ENCODE results near the gene UNC119.
"Not testable (repeated sequence)": the region's sequence is repeated elsewhere in the genome, so short reads cannot be mapped to it uniquely, and the experiment has no call there.

Gene UNC119

DNA sequence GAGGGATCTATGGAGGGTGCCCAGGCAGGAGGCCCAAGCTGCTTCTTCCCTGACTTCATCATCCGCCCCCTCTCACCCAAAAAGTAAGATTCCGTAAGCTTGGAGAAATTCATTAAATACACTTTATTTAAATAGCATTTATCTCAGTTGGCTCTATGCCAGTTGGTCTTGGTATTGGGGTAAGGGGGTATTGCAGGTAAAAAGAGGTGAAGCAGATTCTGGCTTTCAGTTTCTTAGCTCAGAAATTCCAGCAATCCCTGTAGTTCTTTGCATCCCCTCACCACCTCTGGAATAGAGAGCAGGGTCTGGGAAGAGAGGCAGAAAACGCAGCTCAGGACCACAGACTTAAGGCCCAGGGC, 25.0 kb upstream of the UNC119 start:
- H3K9me3 Mint-ChIP-seq, result no peaks in the 10 kb centered on the region
- peaks cover 44% of the 10 kb centered on the region for H3K4me1 Mint-ChIP-seq
- no peaks in the 10 kb centered on the region for H3K27me3 Mint-ChIP-seq
- no peak for DNase-seq
- H3K36me3 Mint-ChIP-seq, result peaks cover 54% of the 10 kb centered on the region
- no peak overlapping the region for H3K4me3 Mint-ChIP-seq
- peak overlapping the region; percentile 92 for H3K27ac Mint-ChIP-seq
- CTCF ChIA-PET, result interaction anchor here (0.9 to 4.0 kb wide), 3 partner anchors 19 to 28 kb away, joined by 4 to 24 read pairs (median 4); no protein-coding TSS in a partner anchor

DNA sequence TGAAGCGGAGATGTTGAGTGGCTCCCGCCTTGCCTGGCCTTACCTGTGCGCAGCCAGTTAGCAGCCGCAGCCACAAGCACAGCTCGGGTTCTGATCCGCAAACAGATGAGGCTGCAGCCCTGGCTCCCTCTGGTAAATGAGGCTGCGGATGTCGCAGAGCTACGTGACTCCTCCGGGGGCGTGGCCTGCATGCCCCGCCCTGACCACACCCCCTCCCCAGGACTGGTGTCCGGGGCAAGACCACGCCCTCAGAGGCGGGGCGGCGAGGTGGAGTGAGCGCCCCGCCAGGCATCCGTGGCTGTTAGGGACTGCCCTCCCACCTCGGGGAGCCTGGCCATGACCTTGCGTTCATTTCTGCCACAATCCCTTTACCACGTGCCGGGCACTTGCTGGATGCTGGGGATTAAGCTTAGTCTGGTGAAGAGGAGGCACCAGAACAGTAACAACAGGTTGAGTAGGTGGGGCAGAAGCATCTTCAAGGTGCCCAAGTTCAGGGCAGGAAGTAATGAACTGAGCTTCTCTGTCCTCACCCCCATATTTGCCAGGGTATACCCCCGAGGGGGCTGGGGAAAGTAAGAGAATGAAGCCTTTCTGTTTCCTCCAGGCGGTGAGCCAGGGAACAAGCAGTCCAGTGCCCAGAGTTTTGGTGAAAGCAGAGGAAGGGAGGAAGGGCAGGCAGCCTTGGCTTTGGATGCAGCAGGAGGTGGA, 24.5 kb upstream of the UNC119 start, which contains the start of gene ALDOC:
Gene ALDOC, minus strand, starts transcription at position 138 of the 708 bp plus-strand sequence. CDS start 1,363 bp downstream, outside the sequence.
- H3K4me1 Mint-ChIP-seq, result peaks cover 49% of the 10 kb centered on the region
- CTCF ChIA-PET, result interaction anchor here (0.9 to 4.0 kb wide), 4 partner anchors 19 to 36 kb away, joined by 4 to 24 read pairs (median 4); no protein-coding TSS in a partner anchor
- H3K4me3 Mint-ChIP-seq, result peak within 1 kb of the TSS; percentile 85
- H3K27ac Mint-ChIP-seq, result peak within 1 kb of the TSS; percentile 92
- no peaks in the 10 kb centered on the region for H3K27me3 Mint-ChIP-seq
- DNase-seq, result peak; percentile 99
- H3K9me3 Mint-ChIP-seq, result no peaks in the 10 kb centered on the region
- H3K36me3 Mint-ChIP-seq, result peaks cover 54% of the 10 kb centered on the region

DNA sequence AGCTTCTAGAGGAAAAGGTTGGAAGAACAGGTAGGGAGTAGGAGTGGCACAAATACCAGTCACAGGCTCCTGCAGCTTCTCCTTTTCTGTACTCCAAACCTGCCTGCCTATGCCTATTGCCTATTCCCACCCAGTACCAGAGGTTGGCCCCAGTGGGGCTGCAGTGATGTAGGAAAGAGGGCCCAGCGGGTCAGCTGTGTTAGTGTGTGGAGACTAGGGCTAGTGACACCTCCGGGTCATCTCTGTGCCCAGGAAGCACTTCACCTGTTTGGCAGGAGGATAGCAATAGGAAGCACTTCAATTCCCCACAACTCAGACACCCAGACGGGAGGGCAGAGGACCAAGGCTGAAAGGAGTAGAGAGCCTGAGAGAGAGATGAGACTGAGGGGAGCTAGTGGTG, 23.6 kb upstream of the UNC119 start:
- CTCF ChIA-PET, result interaction anchor here (0.8 to 4.0 kb wide), 4 partner anchors 25 to 37 kb away, joined by 3 to 24 read pairs (median 4); no protein-coding TSS in a partner anchor
- Mint-ChIP-seq H3K4me1 (peaks cover 56% of the 10 kb centered on the region), H3K36me3 (peaks cover 54% of the 10 kb centered on the region), H3K27ac (peak overlapping the region; percentile 56), H3K4me3 (peak overlapping the region; percentile 85)
- not testable (repeated sequence) for H3K27me3 Mint-ChIP-seq, DNase-seq, H3K9me3 Mint-ChIP-seq

DNA sequence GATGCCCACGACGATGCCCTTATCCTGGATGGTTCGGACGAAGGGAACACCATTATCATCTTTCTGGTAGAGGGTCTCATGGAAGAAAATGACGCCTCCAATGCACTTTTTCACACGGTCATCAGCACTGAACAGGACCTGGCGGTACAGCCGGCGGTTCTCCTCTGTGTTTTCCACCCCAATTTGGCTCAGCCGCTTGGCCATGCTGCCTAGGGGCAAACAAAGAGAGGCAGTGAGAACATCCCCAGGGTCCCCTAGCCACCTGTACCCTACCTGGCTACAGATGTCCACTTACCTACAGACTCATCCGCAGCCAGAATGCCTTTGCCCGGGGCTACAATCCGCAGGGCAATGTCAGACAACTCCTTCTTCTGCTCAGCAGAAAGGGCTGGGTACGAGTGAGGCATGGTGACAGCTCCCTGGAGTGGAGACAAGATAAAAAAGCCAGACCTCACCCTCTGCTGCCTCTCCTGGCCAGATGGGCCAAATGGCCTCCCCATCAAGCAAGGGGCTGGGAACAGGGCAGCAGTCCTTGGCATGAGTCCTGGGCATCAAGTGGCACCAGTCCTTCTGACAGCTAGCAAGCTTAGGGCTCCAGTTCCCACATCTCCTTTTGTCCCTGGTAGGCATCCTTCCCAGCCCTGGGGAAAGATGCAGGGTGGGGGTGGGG, 22.8 kb upstream of the UNC119 start:
- CTCF ChIA-PET, result interaction anchor here (0.8 to 4.0 kb wide), 5 partner anchors 17 to 38 kb away, joined by 3 to 24 read pairs (median 5); no protein-coding TSS in a partner anchor
- H3K4me3 Mint-ChIP-seq, result peak overlapping the region; percentile 85
- peaks cover 58% of the 10 kb centered on the region for H3K4me1 Mint-ChIP-seq
- H3K36me3 Mint-ChIP-seq, result peaks cover 51% of the 10 kb centered on the region
- H3K27me3 Mint-ChIP-seq, result no peaks in the 10 kb centered on the region
- H3K27ac Mint-ChIP-seq, result no peak overlapping the region
- no peak for DNase-seq
- H3K9me3 Mint-ChIP-seq, result no peaks in the 10 kb centered on the region

DNA sequence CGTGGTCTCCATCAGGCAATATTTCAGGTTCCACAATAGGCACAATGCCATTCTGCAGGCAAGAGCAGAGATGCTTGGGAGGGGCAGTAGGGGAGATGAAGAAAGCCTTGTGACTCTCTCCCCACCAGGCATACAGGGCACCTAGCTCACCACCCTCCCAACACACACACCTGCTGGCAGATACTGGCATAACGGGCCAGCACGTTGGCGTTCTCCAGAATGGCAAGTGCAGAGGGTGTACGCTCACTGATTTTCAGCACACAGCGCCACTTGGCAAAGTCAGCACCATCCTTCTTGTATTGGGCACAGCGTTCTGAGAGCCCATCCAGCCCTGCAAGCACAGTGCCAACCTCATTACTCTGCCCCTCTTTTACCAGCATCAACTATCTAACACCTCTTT, 22.1 kb upstream of the UNC119 start:
- CTCF ChIA-PET, result interaction anchor here (1.9 to 4.0 kb wide), 3 partner anchors 17 to 39 kb away, joined by 5 to 24 read pairs (median 5); no protein-coding TSS in a partner anchor
- DNase-seq, result peak; percentile 48
- Mint-ChIP-seq H3K9me3 (no peaks in the 10 kb centered on the region), H3K4me3 (peak overlapping the region; percentile 31), H3K27me3 (no peaks in the 10 kb centered on the region), H3K4me1 (peaks cover 59% of the 10 kb centered on the region), H3K27ac (no peak overlapping the region), H3K36me3 (peaks cover 53% of the 10 kb centered on the region)

DNA sequence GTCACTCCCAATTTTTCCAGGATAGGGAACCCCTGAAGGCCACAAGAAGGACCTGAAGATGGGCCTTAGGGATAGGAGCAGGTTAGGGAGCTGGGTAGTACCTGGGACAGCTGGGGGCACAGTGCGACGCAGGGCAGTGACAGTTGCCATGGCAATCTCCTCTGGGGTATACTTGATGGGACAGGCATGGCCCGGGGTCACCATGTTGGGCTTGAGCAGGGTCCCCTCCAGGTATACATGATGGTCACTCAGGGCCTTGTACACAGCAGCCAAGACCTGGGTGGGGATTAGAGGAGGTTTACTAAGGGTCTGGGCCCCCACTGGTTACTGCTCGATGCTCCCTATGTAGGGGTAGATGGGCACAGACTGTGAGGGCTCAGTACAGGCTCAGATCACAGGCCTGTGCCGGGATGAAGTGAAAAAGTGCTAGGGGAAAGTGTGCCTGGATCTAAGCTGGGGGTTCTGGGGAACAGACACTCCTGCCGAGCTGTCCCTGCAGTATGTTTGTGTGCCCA, 21.6 kb upstream of the UNC119 start:
- no peak overlapping the region for H3K4me3 Mint-ChIP-seq
- CTCF ChIA-PET, result interaction anchor here (1.9 to 4.0 kb wide), 2 partner anchors 16 to 25 kb away, joined by 5 to 24 read pairs; no protein-coding TSS in a partner anchor
- peaks cover 50% of the 10 kb centered on the region for H3K36me3 Mint-ChIP-seq

DNA sequence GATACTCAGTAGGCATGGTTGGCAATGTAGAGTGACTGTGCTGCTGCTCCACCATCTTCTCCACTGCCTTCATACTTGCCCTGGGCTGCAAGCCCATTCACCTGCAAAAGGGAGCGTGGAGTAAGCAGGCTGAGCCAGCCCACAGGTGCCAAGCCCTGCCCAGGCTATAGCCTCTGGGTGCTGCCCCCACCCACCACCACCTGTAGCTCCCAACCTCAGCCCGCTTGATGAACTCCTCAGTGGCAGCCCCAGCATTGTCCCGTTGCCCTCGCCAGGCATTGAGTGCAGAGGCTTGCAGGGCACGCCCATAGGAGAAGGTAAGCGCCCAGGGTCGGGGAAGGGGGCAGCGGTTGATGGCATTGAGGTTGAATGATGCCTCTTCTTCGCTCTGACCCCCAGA, 21.1 kb upstream of the UNC119 start:
- no peak overlapping the region for H3K4me3 Mint-ChIP-seq
- CTCF ChIA-PET, result interaction anchor here (0.8 to 1.9 kb wide), 2 partner anchors 15 to 25 kb away, joined by 3 to 5 read pairs; no protein-coding TSS in a partner anchor

More for the DNA sequence above, 21.6 kb upstream of the UNC119 start:
- H3K27me3 Mint-ChIP-seq, result no peaks in the 10 kb centered on the region
- no peaks in the 10 kb centered on the region for H3K9me3 Mint-ChIP-seq
- peaks cover 63% of the 10 kb centered on the region for H3K4me1 Mint-ChIP-seq
- H3K27ac Mint-ChIP-seq, result no peak overlapping the region
- no peak for DNase-seq

DNA sequence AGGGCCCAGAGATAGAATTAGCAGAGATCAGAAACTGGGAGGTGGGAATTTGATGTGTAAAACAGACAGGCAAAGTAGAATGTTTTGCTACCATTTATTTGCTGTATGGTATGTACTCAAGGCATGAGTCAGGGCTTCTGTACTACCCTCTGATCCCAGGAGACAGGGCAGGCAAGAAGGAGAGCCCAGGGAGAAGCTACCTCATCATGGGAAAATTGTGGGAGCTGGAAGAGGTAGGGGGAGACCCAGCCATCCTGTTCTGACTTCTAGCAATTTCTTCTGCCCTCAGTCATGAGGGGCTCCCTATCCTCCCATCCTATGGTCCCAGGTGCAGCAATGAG, 20.6 kb upstream of the UNC119 start:
- CTCF ChIA-PET, result interaction anchor here (0.8 kb wide), 2 partner anchors 25 to 26 kb away, joined by 3 read pairs; no protein-coding TSS in a partner anchor
- Mint-ChIP-seq H3K9me3 (no peaks in the 10 kb centered on the region), H3K4me3 (peak overlapping the region; percentile 97), H3K27ac (no peak overlapping the region), H3K27me3 (no peaks in the 10 kb centered on the region), H3K36me3 (peaks cover 52% of the 10 kb centered on the region), H3K4me1 (peaks cover 70% of the 10 kb centered on the region)
- DNase-seq, result no peak

More for the DNA sequence above, 21.1 kb upstream of the UNC119 start:
- no peak for DNase-seq
- H3K36me3 Mint-ChIP-seq, result peaks cover 50% of the 10 kb centered on the region
- H3K4me1 Mint-ChIP-seq, result peaks cover 66% of the 10 kb centered on the region
- no peak overlapping the region for H3K27ac Mint-ChIP-seq
- no peaks in the 10 kb centered on the region for H3K27me3 Mint-ChIP-seq
- H3K9me3 Mint-ChIP-seq, result no peaks in the 10 kb centered on the region

DNA sequence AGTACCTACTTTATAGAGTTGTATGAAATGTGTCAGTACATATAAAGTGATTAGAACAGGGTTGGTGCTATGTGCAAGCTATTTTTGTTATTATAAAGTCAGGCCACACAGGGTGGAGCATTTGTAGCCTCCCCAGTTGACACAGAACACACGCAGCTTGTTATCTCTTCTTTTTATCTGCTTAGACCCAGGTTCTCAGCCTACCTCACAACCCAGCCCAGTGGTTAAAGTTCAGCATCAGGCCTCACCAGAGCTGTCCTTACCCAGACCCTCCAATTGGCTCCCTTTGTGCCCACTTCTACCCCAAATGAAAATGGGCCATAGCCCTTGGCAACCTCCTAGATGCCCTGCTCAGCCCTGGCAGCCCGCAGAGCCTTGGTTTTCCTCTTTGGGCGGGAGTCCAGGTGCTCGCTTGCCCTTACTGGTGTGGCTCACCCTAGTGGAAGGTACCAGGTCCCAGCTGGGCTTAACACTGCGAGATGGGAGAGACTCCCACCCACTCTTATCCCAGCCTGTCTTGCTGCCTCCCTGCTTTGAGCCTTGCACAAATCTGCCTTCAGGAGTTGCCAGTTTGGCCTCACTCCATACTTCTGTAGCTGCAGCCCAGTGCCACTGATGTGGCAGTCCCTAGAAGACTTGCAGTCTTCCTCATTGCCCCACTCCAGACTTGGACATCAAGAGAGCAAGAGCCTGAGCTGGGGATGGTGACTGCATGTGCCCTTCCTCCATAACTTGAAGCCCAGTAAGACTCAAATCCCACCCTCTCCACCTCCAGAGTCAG, 20.0 kb upstream of the UNC119 start:
- no peaks in the 10 kb centered on the region for H3K27me3 Mint-ChIP-seq
- H3K4me3 Mint-ChIP-seq, result peak overlapping the region; percentile 97
- H3K4me1 Mint-ChIP-seq, result peaks cover 75% of the 10 kb centered on the region
- peak overlapping the region; percentile 95 for H3K27ac Mint-ChIP-seq
- H3K36me3 Mint-ChIP-seq, result peaks cover 51% of the 10 kb centered on the region
- no peaks in the 10 kb centered on the region for H3K9me3 Mint-ChIP-seq
- no peak for DNase-seq
- CTCF ChIA-PET, result interaction anchor here (0.8 to 2.9 kb wide), 3 partner anchors 24 to 78 kb away, joined by 3 to 23 read pairs (median 4); no protein-coding TSS in a partner anchor

DNA sequence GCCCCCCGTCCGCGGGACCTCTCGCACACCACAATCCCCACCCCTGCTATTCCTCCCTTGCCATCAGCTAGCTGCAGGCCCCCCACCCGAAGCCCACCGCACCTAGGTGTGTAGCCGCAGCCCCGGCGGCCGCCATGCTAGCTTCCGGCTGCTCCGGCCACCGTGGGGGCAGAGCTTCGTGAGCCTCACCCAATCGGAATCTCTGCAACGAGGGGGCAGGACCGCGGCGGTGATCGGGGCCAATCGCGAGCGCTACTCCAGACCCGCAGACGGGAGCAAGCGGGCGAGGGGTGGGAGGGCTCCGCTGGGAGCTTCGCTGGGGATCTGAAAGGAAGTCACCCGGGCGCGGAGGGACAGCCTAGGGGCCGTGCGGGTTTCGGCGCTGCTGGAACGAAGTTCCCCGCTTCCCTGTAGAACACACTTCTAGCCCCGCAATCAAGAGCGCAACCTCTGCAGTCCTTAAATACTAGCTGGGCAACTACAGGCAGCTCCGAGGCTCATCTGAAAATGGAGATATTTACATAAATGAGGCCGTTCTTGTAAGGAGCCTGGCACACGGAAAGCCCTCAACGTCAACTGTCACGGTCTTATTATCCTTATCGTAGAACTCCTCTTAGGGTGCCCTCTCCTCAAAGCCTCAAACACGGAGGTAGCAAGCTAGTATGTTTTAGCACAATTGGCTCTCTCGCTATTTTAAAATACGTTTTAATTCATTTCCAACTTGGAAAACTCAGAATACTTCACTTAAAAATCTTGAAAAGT, 19.1 kb upstream of the UNC119 start, which contains the start of gene PIGS:
Gene PIGS, minus strand, starts transcription at position 164 of the 762 bp plus-strand sequence. Its CDS starts 28 bp downstream, at position 136.
- Mint-ChIP-seq H3K27ac (peak within 1 kb of the TSS; percentile 95), H3K9me3 (no peaks in the 10 kb centered on the region), H3K4me1 (peaks cover 74% of the 10 kb centered on the region), H3K36me3 (peaks cover 49% of the 10 kb centered on the region), H3K27me3 (no peaks in the 10 kb centered on the region), H3K4me3 (peak within 1 kb of the TSS; percentile 97)
- DNase-seq, result peak; percentile 97
- CTCF ChIA-PET, result interaction anchor here (0.7 to 2.9 kb wide), 5 partner anchors 9 to 77 kb away, joined by 3 to 23 read pairs (median 3); partner anchors contain the start of gene BLTP2

DNA sequence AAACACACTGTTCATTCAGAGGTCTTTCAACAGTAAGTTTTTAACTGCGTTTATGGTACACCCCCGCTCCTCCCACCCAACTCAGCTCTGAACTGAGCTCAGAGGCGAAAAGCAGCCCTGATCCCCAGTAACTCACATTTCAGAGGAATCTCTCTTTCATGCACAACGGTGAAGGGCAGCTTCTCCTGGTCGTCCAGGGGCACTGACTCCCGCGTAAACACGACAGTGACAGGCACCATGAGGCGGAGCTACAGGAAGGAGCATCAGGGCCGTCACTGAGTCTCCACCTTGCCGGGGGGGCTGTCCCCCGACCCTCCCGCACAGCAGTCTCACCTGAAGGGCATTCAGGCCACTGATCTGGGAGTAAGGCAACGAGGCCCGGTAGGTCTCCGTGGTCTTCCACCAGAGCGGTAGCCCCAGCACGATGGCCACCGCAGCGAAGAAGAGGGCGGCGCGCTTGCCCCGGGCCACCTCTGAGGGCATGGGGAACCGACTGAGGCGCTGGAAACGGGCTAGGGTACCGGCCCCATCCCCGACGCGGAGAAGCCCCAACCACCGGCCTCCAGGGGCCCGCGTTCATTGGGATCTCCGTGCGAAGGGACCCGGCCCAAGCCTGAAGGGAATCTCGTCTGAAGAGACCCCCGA, 18.4 kb upstream of the UNC119 start:
- H3K4me1 Mint-ChIP-seq, result peaks cover 68% of the 10 kb centered on the region

DNA sequence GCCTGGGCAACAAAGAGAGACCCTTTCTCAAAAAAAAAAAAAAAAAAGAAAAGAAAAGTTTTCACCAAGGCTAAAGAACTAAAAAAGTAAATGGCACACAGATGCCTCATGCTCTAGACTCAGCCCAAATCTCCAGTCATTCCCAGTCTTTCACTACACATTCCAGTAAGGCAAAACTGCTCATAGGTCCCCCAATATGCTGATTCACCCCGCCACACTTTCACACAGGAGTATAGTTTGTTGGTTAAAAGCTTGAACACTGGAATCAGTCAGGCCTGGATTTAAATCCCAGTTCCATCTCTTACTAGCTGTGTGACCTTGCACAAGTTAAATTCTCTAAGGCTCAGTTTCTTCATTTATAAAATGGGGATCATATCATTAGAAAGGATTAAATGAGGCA, 17.0 kb upstream of the UNC119 start:
- CTCF ChIA-PET, result interaction anchor here (2.9 kb wide), 1 partner anchor 21 kb away, joined by 23 read pairs; no protein-coding TSS in a partner anchor
- Mint-ChIP-seq H3K4me3 (peak overlapping the region; percentile 97), H3K27me3 (no peaks in the 10 kb centered on the region), H3K4me1 (peaks cover 62% of the 10 kb centered on the region), H3K36me3 (peaks cover 47% of the 10 kb centered on the region), H3K9me3 (no peaks in the 10 kb centered on the region), H3K27ac (peak overlapping the region; percentile 67)
- no peak for DNase-seq

More for the DNA sequence above, 18.4 kb upstream of the UNC119 start:
- Mint-ChIP-seq H3K4me3 (peak overlapping the region; percentile 97), H3K9me3 (no peaks in the 10 kb centered on the region), H3K27ac (peak overlapping the region; percentile 95), H3K36me3 (peaks cover 48% of the 10 kb centered on the region), H3K27me3 (no peaks in the 10 kb centered on the region)
- DNase-seq, result peak; percentile 72
- CTCF ChIA-PET, result interaction anchor here (0.7 to 2.9 kb wide), 5 partner anchors 9 to 74 kb away, joined by 3 to 23 read pairs (median 3); partner anchors contain the start of gene BLTP2

Data from activated naive CD4-positive, alpha-beta T cell treated with anti-CD3 and anti-CD28 coated beads, Interleukin-2, amount 10 ng/mL, durations not matched to agents 7 days and 5 days (primary cell).